GM19193 (cell line): ENCODE data around the gene SNTN.

Source experiments
- POLR2A ChIP-seq: IDR thresholded peaks from 4 replicates; pipeline ENCODE4 v1.6.1; 2011; ENCODE audit not compliant: insufficient read depth, insufficient read length; ENCODE audit errors: extremely low read depth

The SNTN gene

GRCh38 chr3:63656786-63657185 is 4.3 kb downstream of the SNTN start:
- no peak for TF ChIP-seq POLR2A

DNA sequence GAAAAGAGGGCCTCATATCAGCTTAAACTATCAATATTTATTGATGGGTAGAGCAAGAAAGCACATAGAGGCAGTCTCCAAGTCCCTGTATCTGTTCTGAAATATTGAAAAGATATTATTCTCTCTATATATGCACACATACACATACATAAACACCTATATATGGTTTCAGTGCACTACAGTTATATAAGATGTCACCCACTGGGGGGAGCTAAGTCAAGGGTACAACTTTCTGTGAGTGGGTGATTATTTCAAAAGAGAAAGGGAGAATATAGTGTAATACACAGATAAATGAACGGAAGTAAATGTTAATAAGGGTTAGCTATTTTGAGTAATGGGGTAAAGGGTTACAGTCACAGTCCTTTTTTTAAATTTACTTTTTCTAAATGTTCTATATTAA is 8.8 kb downstream of the SNTN start:
- no peak for TF ChIP-seq POLR2A

- TF ChIP-seq POLR2A, result no peak
Measured at GRCh38 chr3:63662011-63662410, 9.5 kb downstream of the SNTN start.

GRCh38 chr3:63662500-63662899 is 10.0 kb downstream of the SNTN start:
- TF ChIP-seq POLR2A, result no peak

GRCh38 chr3:63670544-63670943 is 18.1 kb downstream of the SNTN start:
- TF ChIP-seq POLR2A, result no peak

DNA sequence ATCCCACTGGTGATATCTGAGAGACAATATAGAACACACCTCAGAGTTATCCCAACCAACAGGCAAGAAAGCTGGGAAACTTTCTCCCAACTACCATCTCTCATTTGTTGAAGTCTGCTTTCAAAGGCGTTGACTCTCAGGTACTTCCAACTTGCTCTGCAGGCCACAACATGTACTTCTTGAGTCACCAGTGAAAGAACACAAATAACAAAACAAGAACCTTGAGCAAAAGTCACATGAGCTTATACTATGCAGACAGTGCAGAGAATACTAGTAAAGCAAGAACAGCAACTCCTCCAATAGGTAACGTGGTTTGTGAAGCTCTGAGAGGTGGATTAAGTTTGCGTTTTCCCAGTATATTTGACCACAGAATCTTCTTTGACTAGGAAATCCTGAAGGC is 20.6 kb downstream of the SNTN start:
- TF ChIP-seq POLR2A, result no peak

DNA sequence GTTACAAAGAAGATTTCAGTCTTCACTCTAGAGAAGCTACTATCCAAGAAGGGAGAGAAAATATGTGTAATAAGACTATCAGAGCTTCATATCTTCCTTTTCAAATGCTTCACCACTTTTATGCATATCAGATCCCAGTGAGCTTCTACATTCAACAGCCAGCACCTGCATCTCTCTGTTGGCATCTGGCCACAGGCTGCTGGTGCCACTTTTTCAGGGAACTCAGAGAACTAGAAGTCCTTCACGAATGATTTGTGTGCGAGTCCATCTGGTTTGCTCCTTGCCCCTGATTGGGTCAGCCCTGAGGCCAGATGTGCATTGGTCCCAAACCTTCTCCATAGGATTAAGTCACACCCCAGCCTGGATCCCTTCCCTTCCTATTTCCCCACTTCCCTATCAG is 22.1 kb downstream of the SNTN start:
- TF ChIP-seq POLR2A, result no peak

DNA sequence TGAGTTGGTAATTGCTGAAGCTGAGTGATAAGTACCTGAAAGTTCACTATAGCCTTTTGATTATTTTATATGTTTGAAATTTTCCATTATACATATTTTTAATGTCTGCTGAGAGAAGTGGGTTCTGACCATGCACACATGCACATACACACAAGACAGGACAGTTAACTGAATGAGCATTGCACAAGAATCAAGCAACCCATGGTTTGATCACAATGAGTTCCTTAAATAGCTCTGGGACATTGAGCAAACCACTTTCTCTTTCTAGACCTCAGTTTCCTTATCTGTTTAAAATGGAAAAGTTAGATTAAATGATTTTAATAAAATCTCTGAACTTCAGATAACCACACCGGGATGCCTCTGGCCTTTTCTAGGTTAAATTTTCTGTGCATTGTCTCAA is 26.7 kb downstream of the SNTN start:
- no peak for TF ChIP-seq POLR2A

DNA sequence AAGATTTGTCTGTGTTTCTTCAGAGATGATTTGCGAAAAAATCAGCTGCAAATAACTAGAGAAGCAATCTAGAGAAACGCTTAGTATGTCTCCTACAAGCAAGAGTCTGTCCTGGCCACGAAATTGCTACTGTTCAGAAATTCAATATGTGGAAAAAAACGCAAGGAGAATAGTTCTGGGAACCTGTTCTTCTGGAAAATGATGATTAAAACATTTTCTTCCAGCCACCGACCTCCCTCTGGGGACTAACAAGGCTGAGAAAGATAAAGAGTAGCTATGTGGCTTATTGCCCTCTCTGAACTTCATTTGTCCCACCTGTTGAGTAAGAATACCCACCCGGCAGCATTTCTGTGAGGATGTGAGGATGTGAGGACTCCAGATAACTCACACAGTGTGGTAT is 31.6 kb downstream of the SNTN start:
- no peak for TF ChIP-seq POLR2A

GRCh38 chr3:63685340-63685739 is 32.9 kb downstream of the SNTN start:
- no peak for TF ChIP-seq POLR2A

- no peak for TF ChIP-seq POLR2A
Measured at GRCh38 chr3:63687278-63688225, 35.1 kb downstream of the SNTN start.

- TF ChIP-seq POLR2A, result no peak
Measured at GRCh38 chr3:63689285-63689684, 36.8 kb downstream of the SNTN start.

DNA sequence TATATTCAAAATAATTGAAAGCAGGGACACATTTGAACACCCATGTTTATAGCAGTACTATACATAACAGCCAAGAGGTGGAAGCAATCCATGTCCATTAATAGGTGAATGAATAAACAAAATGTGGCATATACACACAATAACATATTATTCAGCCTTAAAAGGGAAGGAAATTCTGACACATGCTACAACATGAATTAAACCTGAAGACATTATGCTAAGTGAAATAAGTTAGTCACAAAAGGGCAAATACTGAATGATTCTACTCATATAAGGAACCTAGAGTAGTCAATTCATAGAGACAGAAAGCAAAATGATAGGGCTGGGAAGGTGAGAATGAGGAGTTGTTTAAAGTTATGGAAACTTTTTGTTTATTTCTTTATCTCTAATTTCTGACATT is 40.9 kb downstream of the SNTN start:
- no peak for TF ChIP-seq POLR2A

DNA sequence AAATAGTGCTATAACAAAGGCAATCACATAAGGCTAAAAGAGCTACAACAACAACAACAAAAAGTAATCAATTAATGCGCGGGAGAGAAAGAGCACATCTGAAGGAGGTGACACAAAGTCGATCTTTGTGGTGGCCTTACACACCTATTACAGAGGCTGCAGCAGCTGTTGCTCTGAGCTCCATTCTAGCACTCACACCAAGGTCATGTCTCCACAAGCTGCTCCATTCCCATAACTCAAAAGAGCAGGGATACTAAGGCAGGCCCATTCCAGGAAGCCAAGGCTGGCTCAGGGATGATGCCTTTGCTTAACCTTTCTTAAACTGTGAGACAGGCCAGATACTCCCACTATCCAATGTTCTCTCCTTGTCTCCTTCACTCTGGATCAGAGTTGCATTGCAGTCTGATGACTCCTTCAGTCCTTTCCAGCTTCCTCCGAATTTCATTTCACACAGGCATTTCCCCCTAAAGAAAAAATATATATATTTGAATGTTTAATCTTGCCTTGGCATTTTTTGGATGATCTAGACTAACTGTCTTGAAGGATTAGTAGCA is 52.7 kb downstream of the SNTN start:
- TF ChIP-seq POLR2A, result no peak

GRCh38 chr3:63706321-63707085 is 54.0 kb downstream of the SNTN start:
- TF ChIP-seq POLR2A, result no peak
